G401 (cell line): ENCODE results near the gene PLOD2. TPM values are rescaled to one million over a fixed set of nuclear protein-coding genes. Genes with fewer than 3 reads are reported as not detected.
"Not testable (repeated sequence)": the region's sequence is repeated elsewhere in the genome, so short reads cannot be mapped to it uniquely, and the experiment has no call there.

Experiments
- DNase-seq: peaks from one replicate; pipeline ENCODE4 v3.0.0-alpha.2; 2015; ENCODE audit warnings: low spot score
- in situ Hi-C: cut with HindIII; loops from 2 replicates; pipeline ENCODE4 v1.10.0; 2016; ENCODE audit warnings: low sequenced_read_pairs, mixed read lengths
- total RNA-seq: library from RNA; depleted of rRNA; stranded (reverse); fragments of >200 nt; shearing (Covaris generic); gene quantifications from 2 replicates; pipeline ENCODE4 v1.2.3, GENCODE V29; 2014

Gene PLOD2
- total RNA-seq, 1 experiment from 2014 or later: 0.17 TPM

DNA sequence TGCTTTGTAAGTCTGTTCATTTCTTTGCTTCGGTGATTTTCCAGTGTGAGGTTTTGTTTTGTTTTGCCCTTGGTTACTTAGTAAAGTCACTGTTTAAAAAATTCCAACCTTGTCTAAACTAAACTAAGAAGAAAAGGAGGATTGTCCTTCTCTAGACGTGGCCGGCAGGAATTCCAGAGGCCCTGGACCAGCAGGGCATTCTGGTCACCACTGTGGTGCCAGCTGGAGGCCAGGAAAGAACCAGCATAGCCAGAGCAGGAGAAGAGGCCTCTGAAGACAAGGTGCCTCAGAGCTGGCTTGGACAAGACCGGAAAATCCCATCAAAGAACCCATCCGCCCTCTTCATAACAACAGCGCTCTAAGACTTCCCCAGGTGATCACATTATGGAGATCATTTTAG lies 8.2 kb downstream of the PLOD2 start:
- in situ Hi-C loops: no loop called here
- DNase-seq: no peak

DNA sequence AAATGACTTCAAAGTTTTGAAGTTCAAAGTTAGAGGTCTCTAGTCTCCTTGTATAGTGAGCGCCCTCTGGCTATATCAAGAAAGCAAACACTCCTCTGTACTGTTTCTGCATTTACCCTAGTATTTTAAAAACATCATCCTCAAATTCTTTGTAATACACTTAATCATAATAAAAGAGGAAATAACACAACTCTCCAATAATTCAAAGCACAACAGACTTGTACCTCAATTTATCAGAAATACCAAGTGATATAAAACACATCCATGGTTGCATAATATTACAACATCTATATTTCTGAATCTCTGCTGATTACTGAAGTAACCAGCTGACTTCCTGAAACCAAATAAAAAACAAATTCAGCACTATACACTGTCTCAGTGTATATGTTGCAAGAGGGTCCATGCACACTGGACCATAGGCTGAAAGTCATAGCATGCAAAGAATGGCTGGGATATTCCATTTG lies 12.5 kb downstream of the PLOD2 start:
- in situ Hi-C loops: no loop called here
- DNase-seq: no peak

DNA sequence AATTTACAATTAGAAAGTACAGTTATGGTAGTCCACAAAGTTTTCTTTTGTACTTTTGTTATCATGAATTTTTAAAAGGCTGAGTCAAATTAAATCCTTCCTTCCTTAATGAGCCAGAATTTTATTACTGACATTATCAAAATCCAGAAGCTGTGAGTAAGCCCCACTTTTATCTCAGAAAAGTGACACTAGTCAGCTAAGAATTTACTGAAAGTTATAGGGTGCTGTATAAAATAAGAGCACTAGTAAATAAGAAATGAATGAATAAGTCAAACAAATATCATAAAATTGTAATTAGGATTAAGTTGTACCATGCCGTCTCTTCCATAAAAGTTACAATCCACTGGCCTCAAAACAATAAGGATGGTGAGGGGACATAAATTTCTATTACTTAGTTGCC lies 15.3 kb downstream of the PLOD2 start:
- in situ Hi-C loops: no loop called here
- no peak for DNase-seq

DNA sequence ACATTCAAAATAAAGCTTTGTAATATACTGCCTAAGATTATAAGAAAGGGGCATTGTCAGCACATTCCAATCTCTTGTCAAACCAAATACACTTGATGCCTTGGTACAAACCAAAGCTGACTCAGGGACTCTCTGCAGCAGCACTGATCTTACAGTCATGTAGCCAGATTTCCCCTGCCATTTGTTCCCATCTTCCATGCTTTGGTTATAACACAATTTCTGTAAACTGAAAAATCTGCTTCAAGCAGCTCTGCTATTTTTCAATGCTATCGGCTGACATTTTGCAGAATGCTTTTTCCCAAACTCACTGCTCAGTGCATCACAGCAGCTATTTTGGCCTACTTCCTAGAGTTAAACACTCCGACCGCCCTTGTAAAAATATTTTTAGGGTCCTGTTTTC lies 18.2 kb downstream of the PLOD2 start:
- in situ Hi-C loops: no loop called here
- DNase-seq: peak; percentile 24

DNA sequence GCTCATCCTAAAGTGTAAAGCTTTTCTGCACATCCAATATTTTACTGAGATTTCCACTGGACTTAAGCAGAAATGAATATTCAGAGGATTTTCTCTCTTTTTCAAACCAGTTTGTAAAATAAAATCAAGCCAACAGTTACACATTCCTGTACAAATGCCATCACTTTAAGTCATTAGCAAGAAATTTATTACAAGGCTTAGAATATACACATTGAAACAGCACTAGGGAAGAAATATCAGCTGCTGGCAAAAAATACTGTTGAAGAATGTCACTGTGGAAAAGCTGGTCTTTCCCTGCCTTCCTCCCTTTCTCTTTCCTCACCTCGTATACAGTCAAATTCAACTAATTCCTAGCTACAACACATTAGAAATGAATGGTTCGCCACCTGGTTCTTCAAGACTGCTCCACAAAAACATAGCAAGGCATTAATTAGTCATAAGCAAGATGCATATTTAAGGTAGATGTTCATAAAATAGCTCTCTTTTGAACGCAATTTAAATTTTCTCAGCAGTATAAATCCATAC lies 21.3 kb downstream of the PLOD2 start:
- in situ Hi-C loops: no loop called here
- DNase-seq: no peak

DNA sequence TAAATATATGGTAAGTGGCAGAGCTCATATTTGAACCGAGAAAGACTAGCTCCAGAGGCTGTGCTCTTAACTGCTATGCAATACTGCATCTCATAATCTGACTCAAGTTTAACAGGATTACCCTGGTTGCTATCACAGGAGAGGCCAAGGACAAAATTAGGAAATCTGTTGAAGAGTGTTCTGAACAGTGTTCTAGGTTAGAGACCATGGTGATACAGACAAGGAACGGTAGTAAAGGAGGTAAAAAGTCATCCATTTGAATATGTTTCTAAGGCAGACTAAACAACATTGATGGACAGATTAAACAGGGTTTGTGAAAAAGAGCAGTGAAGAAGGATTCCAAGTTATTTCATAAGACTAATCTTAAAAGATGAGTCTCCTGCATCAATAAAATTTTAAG lies 22.1 kb downstream of the PLOD2 start:
- in situ Hi-C loops: no loop called here
- DNase-seq: no peak

DNA sequence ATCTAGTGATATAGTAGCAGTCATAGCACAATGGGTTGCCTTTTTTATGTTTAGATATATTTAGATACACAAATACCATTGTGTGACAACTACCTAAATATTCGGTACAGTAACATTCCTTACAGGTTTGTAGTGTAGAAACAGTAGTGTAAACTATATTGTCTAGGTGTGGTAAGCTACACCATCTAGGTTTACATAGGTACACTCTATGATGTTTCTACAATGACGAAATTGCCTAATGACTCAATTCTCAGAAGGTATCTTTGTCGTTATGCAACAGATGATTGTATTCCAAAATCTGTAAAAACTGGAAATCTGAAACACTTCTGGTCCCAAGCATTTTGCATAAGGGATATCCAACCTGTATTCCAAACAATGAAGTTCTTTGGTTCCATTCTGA lies 24.3 kb downstream of the PLOD2 start:
- DNase-seq: no peak
- in situ Hi-C loops: no loop called here

DNA sequence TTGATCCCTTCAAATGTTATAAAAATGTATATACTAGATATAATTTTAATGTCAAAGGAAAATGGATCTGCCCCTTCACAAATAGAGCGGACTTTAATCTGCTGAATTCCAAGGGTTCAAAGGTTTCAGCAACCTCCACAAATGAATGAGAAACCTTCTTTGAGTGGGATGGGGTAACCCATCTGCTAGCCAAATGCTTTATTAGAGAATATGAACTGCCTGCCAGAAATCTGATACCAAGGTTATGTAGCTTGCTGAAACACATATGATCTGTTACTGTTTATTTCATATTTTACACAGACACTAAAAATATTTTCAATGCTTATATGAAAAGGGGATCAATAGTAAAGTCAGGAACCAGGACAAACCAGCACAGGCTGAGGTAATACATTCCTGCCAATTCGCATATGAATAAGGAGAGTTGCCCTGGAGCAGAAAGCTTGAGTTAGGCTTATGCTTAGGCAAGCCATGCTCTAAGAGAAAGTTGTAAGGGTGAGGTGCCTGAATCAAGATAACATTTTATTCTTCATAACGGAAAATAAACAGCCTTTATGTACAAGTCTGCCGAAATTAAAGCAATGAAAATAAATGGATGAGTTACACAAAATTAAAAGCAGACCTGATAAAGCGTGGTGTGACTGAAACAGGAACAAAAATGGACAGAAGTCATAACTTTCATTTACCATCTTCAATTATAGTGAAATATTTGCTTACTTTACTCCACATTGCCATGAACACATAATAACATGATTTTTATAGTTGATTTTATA lies 26.5 kb downstream of the PLOD2 start:
- in situ Hi-C loops: no loop called here
- DNase-seq: no peak

DNA sequence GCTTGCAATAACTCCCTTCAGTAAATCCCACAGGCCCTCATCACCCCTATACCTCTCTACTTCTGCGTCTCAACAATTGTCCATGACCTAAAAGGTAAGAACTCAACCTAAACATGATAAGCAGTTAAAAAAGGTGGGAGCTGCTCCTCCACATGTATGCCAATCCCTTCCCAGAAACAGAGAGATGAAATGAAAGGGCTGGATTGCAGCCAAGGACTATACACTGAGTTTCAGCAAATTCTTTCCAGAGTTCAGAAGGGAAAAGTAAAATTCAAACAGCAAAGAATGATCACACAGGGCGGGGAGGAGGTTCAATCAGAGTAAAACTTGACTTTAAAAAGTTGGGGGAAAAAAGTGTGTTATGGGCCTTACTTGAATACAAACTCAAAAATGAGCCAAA lies 27.5 kb downstream of the PLOD2 start:
- in situ Hi-C loops: no loop called here
- DNase-seq: no peak

DNA sequence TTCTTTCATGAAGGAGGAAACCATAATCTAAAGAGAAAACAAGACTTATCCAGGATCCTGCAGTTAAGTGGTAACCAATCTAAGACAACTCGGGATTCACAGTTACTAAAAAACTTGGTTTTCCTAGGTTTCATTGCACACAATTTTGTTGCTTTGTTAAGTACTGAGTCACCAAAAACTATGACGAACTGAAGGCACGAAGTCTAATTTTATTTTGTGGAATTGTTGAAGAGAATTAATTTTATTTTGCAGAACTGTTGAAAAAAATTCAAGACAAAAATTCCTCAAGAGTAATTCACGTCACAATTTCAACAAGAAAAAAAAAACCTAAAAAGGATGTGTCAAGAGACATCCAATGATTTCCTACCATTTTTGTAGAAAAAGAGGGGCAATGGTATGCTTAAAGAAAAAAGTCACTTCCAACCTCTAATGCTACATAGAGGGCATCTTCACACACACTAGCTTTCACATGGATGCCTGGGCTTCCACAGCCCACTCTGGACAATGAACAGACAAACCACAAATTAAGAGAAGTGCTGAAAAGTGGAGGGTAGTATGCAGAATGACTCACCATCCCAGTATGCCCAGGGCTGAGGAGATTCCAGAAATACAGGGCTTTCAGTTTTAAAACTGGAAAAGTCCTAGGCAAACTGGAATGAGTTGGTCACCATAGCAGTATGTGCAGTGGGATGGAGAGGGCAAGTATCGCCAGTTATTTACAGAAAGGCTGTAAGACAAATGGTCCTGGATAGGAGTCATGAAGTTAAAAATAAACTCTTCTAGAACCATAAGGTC lies 29.2 kb downstream of the PLOD2 start:
- DNase-seq: no peak
- in situ Hi-C loops: no loop called here

DNA sequence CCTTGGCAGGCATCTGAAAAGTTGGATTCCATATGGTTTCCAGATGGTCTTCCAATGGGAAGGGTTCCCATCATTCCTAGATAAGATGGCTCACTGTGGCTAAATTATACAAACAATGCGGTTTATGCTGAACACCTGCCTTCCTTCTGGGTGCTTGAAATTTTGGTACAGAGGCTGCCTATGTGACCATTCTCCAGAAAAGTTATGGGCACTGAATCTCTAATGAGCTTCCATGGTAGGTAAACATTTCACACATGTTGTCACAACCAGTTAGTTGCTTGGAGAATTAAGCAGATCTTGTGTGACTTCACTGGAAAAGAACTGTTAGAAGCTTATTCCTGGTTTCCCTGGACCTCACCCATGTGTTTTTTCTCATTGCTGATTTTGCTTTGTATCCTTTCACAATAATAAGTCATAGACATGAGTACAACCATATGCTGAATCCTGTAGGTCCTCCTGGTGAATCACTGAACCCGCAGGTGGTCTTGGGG lies 30.1 kb downstream of the PLOD2 start:
- in situ Hi-C loops: no loop called here
- DNase-seq: no peak

DNA sequence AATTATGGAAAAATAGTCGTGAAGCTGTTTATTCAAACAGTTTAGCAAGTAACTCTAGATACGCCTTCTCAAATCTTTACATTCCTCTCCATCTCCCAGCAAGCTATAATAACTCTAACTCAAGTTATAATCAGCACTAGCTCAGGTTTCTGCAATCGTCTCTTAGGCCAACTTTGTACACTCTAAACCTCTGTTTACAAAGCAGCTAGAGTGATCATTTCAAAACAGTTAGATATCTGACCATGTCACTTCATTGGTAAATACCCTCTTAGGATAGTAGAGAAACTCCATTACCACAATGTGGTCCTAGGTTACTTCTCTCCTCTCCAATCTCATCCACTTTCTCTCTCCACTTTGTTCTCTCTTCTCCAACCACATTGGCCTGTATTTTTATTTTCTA lies 31.2 kb downstream of the PLOD2 start:
- in situ Hi-C loops: no loop called here

DNA sequence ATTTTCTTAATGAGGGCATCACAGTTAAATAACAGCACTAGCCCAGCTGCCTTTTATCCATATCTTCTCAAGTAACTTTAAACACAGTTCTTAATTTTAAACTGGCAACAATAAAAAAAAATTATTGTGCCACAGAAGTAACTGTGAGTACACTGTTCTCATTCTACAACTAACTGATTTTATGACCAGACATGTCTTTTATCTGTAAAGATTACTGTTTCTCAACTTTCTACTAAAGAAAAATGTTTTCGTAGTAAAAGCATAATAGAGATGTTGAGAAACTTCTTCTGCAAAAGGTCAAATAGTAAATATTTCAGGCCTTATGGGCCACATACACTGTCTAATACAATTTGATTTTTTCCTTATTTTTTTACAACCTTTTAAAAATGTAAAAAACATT lies 32.0 kb downstream of the PLOD2 start:
- in situ Hi-C loops: no loop called here
- DNase-seq: no peak

More for the DNA sequence above, 31.2 kb downstream of the PLOD2 start:
- DNase-seq: no peak

DNA sequence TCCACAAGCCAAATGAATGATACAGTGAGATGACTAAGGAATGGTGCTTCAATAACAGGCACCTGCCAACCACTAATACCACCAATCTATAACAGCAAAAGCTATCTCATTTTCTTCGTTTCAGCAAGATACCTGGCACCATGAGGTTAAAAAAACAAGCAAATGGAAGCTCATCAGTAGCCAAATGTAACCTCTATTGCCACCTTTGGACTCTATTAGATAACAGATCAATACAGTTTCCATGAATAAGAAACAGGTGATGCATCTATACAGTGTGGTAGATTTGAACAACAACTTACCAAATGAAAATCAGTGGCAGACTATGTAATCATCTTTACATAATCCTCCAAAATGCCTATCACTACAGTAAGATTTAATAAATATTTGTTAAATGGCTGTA lies 32.8 kb downstream of the PLOD2 start:
- no peak for DNase-seq
- in situ Hi-C loops: no loop called here

DNA sequence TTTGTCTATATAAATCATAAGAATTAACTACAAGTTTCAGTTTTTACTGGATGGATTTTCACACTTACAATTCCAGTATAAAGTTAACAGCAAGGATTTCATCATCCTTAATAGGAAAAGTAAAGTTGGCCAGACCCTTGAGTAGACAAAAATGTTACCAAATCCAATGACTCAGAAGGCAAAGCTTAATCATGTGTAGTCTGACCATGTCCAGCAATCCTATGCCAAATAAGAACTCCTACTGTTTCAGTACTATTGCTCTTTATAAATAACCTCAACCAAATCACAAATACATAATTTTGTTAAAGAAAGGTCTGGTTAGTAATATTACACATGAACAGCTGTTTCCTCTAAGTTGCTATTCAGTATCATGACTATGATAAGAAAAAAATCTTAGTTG lies 35.0 kb downstream of the PLOD2 start:
- no peak for DNase-seq

DNA sequence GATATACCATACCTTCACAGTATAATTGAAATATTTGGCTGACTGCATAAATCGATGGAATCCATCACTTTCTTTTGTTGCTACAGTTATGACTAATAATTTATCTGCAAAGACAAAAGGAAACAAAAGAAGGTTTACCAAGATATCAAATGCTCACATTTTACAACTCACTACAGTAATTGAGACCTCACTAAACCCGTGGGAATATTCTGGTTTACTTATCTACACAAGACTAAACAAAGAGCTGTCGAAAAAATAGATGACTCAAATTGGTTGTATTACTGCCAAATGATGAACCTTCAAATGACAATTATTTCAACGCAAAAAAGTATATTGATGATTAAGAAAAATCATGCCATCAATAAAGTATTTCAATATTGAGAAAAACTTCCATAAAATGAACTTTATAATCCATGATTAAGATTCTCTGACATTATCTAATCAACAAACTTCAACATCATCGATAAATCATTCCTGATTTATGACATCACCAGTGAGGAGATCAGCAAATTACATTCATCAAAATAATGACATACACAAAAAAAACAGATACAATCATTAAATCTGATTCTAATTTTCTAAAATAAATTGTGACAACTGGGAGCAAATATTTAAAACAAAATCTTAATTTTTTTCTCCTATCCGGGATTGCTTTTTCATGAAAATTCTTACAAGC lies 36.7 kb downstream of the PLOD2 start:
- DNase-seq: no peak
- in situ Hi-C loops: no loop called here

More for the DNA sequence above, 35.0 kb downstream of the PLOD2 start:
- in situ Hi-C loops: no loop called here

DNA sequence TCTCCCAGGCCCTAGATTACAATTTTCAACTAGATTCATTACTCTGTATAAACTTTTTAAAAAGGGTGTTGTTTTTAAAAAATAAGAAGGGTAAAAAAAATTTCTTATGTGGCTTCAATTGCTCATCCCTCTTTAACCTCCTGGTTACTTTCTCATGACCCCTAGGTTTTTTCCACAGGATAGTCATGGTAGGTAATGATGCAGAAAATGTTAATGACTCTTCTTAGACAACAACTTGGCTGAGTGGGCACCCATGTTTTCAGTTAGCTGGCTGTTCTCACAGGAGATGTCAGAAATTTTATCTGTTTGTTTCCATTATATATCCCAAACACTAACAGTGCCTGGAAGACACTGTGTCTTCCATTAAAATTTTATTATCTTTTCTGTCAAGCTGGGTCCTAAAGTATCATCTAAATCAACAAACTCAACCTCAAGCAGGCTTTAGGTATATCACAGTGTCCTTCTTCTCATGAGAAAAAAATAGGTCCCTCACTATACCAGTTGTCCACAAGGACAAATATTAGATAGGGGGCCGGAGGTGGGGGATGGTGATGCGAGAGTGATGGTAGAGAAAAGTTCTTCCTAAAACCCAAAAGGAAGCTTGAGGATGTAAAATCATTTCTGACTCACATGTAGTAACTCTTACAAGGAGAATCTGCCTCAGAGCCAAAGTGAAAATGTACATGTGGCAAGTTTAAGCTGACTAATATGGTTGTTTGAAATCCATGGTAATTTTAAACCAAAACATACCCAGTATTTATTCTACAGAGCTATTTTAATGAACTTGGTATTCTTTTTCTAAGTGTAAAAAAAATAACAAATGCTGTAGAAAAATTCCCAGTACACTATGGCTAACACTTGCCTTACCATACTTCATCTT lies 43.3 kb downstream of the PLOD2 start:
- DNase-seq: no peak
- in situ Hi-C loops: no loop called here

DNA sequence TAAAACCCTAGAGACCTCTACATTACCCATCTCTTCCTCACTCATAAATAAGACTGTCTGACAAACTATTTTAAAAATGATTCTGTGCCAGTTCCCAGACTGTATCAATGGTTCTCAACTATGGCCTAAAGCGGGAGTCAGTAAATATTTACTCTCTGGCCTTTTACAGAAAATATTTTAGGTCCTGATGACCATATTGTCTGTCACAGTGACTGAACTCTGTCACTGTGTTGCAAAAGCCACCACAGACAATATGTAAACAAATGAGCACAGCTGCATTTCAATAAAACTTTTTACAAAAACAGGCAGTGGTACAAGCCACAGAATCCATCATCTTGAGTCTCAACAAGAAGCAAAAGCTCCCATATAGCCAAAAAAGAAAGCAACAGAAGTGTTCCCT lies 45.4 kb downstream of the PLOD2 start:
- in situ Hi-C loops: no loop called here
- no peak for DNase-seq

DNA sequence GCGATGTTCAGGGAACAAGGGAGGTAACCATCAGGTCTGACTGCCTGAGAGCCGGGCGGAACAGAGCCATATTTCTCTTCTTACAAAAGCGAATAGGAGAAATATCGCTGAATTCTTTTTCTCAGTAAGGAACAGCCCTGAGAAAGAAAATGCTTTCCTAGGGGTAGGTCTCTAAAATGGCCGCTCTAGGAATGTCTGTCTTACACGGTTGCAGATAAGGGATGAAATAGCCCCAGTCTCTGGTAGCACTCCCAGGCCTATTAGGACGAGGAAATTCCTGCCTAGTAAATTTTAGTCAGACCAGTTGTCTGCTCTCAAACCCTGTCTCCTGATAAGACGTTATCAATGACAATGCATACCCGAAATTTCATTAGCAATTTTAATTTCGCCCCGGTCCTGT lies 47.2 kb downstream of the PLOD2 start:
- DNase-seq, in situ Hi-C loops: not testable (repeated sequence)
